Skeletal muscle tissue (tissue), 4 donors: ENCODE results near the gene AACS. TPM values are rescaled to one million over a fixed set of nuclear protein-coding genes. Genes with fewer than 3 reads are reported as not detected.
"Not testable (repeated sequence)": the region's sequence is repeated elsewhere in the genome, so short reads cannot be mapped to it uniquely, and the experiment has no call there.

ENCODE experiments used
- H3K27ac ChIP-seq: one replicate; pipeline ENCODE4 v1.7.0; 2013; ENCODE audit warnings: mild to moderate bottlenecking, low read depth, low read length, inconsistent platforms
- H3K27me3 ChIP-seq, 3 donors: one replicate each; pipeline ENCODE4 v1.7.0; 2013; ENCODE audit warnings: low read length in 3 of 3; ENCODE audit not compliant: control insufficient read depth in 3 of 3, insufficient read depth in 3 of 3
- H3K36me3 ChIP-seq, 3 donors: one replicate each; pipeline ENCODE4 v1.7.0; 2013; ENCODE audit warnings: low read length in 3 of 3; ENCODE audit not compliant: control insufficient read depth in 3 of 3, insufficient read depth in 3 of 3
- H3K4me1 ChIP-seq, 3 donors: one replicate each; pipeline ENCODE4 v1.7.0; 2013; ENCODE audit warnings: low read length in 3 of 3, mild to moderate bottlenecking in 3 of 3; ENCODE audit not compliant: control insufficient read depth in 3 of 3, insufficient read depth in 3 of 3
- H3K4me3 ChIP-seq, 3 donors: one replicate each; pipeline ENCODE4 v1.7.0; 2013; ENCODE audit warnings: low read length in 3 of 3
- H3K9ac ChIP-seq, 3 donors: one replicate each; pipeline ENCODE4 v1.7.0; 2013; ENCODE audit warnings: low read length in 3 of 3, mild to moderate bottlenecking in 3 of 3, moderate library complexity in 2 of 3, low read depth in 1 of 3
- H3K9me3 ChIP-seq, 3 donors: one replicate each; pipeline ENCODE4 v1.7.0; 2013; ENCODE audit warnings: low read length in 3 of 3; ENCODE audit not compliant: control insufficient read depth in 3 of 3
- total RNA-seq: library from RNA; depleted of rRNA; stranded (reverse); fragments of >200 nt; gene quantifications from one replicate; pipeline ENCODE4 v1.2.3, GENCODE V29; 2014
- donor health status: Osteomylitis.

AACS gene
- total RNA-seq, 1 donor from 2014 or later = 19.3 TPM

GRCh38 chr12:125028106-125028505, 37.1 kb upstream of the AACS start:
- peaks cover 0 to 2% (median 0%) of the 10 kb centered on the region in 3 donors for H3K36me3 ChIP-seq
- no peak overlapping the region for H3K9ac ChIP-seq
- H3K4me1 ChIP-seq = no peaks in the 10 kb centered on the region
- no peaks in the 10 kb centered on the region for H3K27me3 ChIP-seq
- no peaks in the 10 kb centered on the region for H3K9me3 ChIP-seq
- no peak overlapping the region for H3K27ac ChIP-seq
- H3K4me3 ChIP-seq = no peak overlapping the region

DNA sequence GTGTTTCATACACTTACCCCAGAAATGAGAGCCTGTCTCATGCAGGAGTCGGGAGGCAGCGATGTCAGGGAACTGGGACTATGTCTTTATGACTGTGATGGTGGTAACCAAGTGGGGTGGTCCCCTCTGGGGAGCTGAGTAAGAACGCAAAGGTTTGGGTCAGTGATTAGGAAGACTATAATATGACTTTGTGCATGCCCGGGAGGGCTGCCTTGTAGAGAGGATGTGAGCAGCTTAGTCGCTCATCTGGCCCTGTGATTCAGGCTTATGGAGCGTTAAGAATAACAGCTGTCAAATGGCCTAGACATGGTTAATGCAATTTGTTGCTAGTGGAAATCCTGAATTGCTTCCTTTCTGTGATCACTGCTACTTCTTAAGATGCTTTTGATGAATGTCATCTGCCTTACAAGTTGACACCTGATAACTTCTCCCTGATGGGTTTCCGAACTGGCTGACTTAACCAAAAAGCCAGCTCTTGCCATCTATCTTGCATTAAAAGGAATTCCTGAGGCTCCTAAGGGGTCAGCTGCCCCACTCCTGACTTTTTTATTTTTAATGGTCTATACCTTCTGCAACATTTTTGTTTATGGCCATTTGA, 35.4 kb upstream of the AACS start:
- Histone ChIP-seq H3K4me1 (no peaks in the 10 kb centered on the region), H3K27me3 (no peaks in the 10 kb centered on the region), H3K9me3 (no peaks in the 10 kb centered on the region), H3K4me3 (no peak overlapping the region), H3K9ac (no peak overlapping the region), H3K36me3 (no peaks in the 10 kb centered on the region), H3K27ac (no peak overlapping the region)

DNA sequence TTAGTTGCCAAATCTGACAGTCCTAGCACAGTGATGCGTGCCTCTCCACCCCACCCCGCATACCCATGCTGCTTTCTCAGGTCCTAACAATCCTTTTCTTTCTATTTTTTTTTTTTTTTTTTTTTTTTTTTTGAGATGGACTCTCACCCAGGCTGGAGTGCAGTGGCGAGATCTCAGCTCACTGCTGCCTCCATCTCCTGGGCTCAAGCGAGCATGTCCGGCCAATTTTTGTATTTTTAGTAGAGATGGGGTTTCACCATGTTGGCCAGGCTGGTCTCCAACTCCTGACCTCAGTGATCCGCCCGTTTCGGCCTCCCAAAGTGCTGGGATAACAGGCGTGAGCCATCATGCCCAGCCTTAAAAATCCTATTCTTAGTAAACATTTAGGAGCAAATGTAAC, 33.8 kb upstream of the AACS start:
- not testable (repeated sequence) for H3K4me3 ChIP-seq, H3K36me3 ChIP-seq, H3K4me1 ChIP-seq, H3K27ac ChIP-seq, H3K27me3 ChIP-seq, H3K9me3 ChIP-seq, H3K9ac ChIP-seq

DNA sequence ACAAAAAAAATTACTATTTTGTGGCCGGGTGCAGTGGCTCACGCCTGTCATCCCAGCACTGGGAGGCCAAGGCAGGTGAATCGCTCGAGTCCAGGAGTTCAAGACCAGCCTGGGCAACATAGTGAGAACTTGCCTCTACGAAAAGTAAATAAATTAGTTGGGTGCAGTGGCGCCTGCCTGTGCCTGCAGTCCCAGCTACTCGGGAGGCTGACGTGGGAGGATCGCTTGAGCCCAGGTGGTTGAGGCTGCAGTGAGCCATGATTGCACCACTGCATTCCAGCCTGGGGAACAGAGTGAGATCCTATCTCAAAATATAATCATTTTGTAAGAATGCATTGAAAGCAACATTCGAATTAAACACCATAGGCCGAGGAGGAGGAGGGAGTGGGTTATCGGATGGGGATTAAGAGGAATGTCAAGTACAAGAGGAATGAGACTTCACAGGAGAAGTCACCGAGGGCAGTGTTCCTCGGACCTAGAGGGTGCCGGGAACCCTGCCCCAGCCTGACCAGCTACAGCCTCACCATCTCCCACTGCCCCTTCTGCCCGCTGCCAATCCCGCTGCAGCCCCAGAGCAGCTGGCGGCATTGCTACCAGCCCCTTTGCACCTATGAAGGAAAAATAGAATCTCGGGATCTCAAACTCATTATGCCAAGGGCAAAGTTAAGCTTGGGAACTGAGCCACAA, 32.6 kb upstream of the AACS start:
- no peaks in the 10 kb centered on the region for H3K36me3 ChIP-seq
- H3K9ac ChIP-seq = no peak overlapping the region
- H3K4me1 ChIP-seq = no peaks in the 10 kb centered on the region
- H3K4me3 ChIP-seq = no peak overlapping the region
- H3K27ac ChIP-seq = no peak overlapping the region
- H3K27me3 ChIP-seq = no peaks in the 10 kb centered on the region
- H3K9me3 ChIP-seq = no peaks in the 10 kb centered on the region

DNA sequence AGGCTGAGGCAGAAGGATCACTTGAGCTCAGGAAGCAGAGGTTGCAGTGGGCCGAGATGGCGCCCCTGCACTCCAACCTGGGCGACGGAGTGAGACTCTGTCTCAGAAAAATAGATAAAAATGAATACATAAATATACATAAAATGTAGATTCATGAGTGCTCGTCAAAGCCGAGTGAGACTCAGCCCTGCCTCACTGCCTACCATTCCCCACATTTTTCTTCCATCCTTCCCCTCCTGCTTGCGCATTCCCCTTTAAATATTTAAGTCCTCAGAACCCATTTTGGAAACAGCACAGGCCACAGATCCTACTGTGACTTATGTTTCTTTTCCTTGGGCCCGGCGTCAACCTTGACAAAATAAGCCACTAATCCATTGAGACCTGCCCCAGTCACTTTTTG, 31.9 kb upstream of the AACS start:
- H3K36me3 ChIP-seq = no peaks in the 10 kb centered on the region
- no peaks in the 10 kb centered on the region for H3K27me3 ChIP-seq
- H3K27ac ChIP-seq = no peak overlapping the region
- H3K4me3 ChIP-seq = no peak overlapping the region
- no peaks in the 10 kb centered on the region for H3K9me3 ChIP-seq
- no peak overlapping the region for H3K9ac ChIP-seq
- no peaks in the 10 kb centered on the region for H3K4me1 ChIP-seq

GRCh38 chr12:125038976-125039625, 26.1 kb upstream of the AACS start:
- Histone ChIP-seq H3K9me3 (no peaks in the 10 kb centered on the region), H3K4me1 (no peaks in the 10 kb centered on the region), H3K27me3 (no peaks in the 10 kb centered on the region), H3K4me3 (no peak overlapping the region), H3K27ac (no peak overlapping the region), H3K36me3 (no peaks in the 10 kb centered on the region), H3K9ac (no peak overlapping the region)

GRCh38 chr12:125049093-125049458, 16.2 kb upstream of the AACS start:
- H3K9ac ChIP-seq = peak overlapping the region in 2 of 3 donors; percentile 57 to 76
- H3K27me3 ChIP-seq = no peaks in the 10 kb centered on the region
- H3K36me3 ChIP-seq = no peaks in the 10 kb centered on the region
- no peak overlapping the region for H3K27ac ChIP-seq
- peak overlapping the region; percentile 72 to 88 (median 78) for H3K4me3 ChIP-seq
- H3K9me3 ChIP-seq = no peaks in the 10 kb centered on the region
- H3K4me1 ChIP-seq = peaks cover 0 to 4% (median 2%) of the 10 kb centered on the region in 3 donors

GRCh38 chr12:125050446-125050845, 14.8 kb upstream of the AACS start:
- H3K9me3 ChIP-seq = no peaks in the 10 kb centered on the region
- H3K4me3 ChIP-seq = no peak overlapping the region

GRCh38 chr12:125050868-125051267, 14.4 kb upstream of the AACS start:
- no peak overlapping the region for H3K9ac ChIP-seq
- H3K4me3 ChIP-seq = no peak overlapping the region
- H3K4me1 ChIP-seq = peaks cover 0 to 4% (median 2%) of the 10 kb centered on the region in 3 donors

More at GRCh38 chr12:125050446-125050845, 14.8 kb upstream of the AACS start:
- Histone ChIP-seq H3K4me1 (peaks cover 0 to 4% (median 2%) of the 10 kb centered on the region in 3 donors), H3K9ac (no peak overlapping the region), H3K36me3 (no peaks in the 10 kb centered on the region), H3K27ac (no peak overlapping the region), H3K27me3 (no peaks in the 10 kb centered on the region)

DNA sequence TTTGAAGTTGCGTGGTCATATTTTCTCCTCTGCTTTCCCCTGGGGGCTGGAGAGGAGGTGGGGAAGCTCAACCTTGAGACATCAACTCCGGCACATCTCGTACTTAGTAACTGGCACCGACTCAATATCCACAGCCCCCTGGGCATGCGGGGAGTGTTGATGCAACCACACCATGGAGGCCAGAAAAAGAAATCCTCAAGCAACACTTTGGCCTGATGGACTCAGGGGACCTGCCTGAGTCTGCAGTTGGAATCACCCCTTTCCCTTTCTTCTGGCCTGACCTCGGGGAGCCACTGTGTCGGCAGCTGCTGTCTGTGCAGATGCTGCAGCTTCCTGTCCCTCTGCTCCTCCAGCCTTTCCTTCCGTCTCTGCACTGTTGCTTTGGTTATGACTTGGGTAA, 11.4 kb upstream of the AACS start:
- Histone ChIP-seq H3K4me1 (peaks cover 0 to 4% (median 2%) of the 10 kb centered on the region in 3 donors), H3K9me3 (no peaks in the 10 kb centered on the region), H3K4me3 (no peak overlapping the region), H3K27ac (no peak overlapping the region), H3K36me3 (no peaks in the 10 kb centered on the region), H3K27me3 (peaks cover 0 to 5% (median 0%) of the 10 kb centered on the region in 3 donors), H3K9ac (no peak overlapping the region)

More at GRCh38 chr12:125050868-125051267, 14.4 kb upstream of the AACS start:
- no peaks in the 10 kb centered on the region for H3K36me3 ChIP-seq
- H3K9me3 ChIP-seq = no peaks in the 10 kb centered on the region
- no peak overlapping the region for H3K27ac ChIP-seq
- no peaks in the 10 kb centered on the region for H3K27me3 ChIP-seq
